HG03520 (cell line): Measurements from ENCODE around the gene LUC7L3.

ENCODE experiments used
- ATAC-seq: cut with Tn5 transposase; IDR thresholded peaks from one replicate; pipeline ENCODE4 v1.9.1; 2021; ENCODE audit warnings: mild to moderate bottlenecking, moderate library complexity; ENCODE audit not compliant: unreplicated experiment

LUC7L3 gene

GRCh38 chr17:50749245-50749644 lies 29.8 kb downstream of the LUC7L3 start:
- no peak for ATAC-seq

GRCh38 chr17:50754521-50754920 lies 35.1 kb downstream of the LUC7L3 start:
- no peak for ATAC-seq

GRCh38 chr17:50758524-50758923 lies 39.1 kb downstream of the LUC7L3 start:
- ATAC-seq: no peak

DNA sequence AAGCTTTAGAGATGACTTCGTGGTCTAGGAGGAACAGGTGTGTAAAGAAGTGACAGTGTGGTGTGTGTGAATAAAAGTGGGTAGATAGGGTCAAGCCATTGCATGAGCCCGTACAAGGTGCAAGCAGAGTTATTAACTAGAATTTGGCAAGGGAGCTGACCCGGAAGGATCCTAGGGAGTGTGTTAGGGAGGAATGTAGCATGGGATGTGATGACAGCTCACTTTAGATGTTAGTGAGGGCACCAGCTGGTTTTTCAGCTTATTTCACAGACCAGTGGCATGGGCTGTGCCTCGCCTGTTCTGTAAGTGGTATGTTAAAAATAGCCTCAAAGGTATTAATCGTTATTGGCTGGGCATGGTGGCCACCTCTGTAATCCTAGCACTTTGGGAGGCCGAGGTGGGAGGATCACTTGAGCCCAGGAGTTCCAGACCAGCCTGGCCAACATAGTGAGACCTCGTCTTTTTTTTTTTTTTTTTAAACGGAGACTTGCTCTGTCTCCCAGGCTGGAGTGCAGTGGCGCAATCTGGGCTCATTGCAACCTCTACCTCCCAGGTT lies 39.7 kb downstream of the LUC7L3 start:
- ATAC-seq: no peak

- no peak for ATAC-seq
These were observed 42.8 kb downstream of the LUC7L3 start for GRCh38 chr17:50762177-50762576.

DNA sequence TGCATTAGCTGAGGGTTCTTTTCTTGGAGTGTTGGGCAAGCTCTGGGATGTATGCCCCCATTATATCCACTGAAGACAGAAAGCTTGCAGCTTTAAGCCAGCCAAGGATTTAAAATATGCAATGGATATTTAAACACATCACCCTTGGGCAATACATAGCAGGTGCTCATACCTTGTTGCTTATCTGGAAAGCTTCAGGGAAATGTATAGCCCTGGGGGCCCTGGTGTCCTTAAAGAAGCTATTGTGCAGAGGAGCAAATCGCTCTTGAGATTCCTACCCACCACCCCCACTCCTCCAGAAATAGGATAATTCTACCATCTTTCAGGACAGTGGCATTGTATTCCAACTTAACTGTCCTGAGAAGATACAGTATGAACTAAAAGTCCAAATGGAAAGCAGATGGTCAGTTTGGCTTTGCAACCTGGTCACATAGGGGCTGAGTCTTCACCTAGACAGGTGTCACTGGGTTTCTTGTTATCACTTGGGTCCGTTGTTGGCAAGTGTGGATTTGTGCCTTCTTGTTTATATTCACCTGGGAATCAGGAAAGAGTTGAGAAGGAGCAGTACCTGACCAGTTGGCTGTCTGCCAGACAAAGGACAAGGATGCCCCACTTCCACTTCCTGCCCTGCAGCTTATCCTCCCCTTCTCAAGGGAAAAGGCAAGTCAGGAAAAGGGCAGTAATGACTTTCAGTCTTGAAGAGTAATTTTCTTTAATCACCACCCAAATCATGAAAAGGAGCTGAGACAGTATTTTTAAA lies 44.5 kb downstream of the LUC7L3 start:
- ATAC-seq: no peak

- ATAC-seq: no peak
These were observed 45.3 kb downstream of the LUC7L3 start for GRCh38 chr17:50764734-50765149.

DNA sequence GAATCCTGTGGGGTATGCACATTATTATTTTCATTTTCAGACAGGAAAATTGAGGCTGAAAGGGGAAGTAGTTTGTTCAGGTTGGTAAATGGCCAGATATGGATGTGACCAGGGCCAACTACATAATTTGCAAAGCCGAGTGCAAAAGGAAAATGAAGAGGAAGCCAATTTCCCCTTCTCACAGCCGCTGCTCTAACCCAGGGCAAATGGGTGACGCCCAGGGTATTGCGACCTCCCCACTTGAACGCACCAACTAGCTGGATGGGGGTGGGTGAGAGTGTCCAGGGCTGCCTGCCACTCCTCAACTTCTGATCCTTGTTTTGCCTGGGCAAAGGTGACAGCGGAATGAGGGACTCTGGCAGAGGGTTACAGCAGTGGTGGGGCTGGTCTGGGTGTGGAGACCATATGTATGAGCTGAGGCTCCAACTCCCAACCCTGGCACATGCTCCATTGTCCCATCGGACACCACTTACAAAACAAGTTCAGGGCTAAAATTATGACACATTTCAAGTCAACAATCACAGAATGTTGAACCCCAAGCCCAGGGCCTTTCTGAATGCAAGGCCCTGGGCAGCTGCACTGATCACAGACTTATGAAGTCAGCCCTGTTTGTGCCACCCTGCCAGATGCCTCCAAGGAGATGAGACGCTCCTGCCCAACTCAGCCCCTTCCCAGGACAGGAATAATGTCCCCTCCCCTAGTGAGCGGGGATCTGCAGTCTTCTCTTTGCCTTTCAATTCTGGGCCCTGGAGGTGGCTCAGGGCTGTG lies 46.2 kb downstream of the LUC7L3 start:
- ATAC-seq: no peak

GRCh38 chr17:50766222-50767023 lies 47.0 kb downstream of the LUC7L3 start:
- no peak for ATAC-seq

- ATAC-seq: no peak
These were observed 47.6 kb downstream of the LUC7L3 start for GRCh38 chr17:50767030-50767429.

DNA sequence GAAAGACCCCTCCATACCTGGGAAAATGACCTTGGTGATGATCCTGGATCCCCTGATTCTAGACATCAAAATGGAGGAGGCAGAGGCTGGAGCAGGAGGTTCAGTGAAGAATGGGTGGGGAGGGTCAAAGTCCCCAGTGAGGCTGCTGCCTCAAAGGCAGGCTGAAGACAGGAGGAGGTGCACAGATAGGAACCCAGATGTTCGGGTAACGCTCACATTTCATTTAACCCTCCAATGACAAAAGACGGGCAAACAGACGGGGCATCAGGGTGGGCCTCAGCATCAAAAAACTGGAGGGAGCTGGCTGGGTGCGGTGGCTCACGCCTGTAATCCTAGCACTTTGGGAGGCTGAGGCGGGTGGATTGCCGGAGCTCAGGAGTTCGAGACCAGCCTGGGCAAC lies 48.0 kb downstream of the LUC7L3 start, which contains the start of gene ANKRD40CL:
Gene ANKRD40CL (minus strand): TSS at position 73 of the 400 bp plus-strand sequence. CDS start 605 bp downstream, outside the sequence.
- no peak for ATAC-seq

DNA sequence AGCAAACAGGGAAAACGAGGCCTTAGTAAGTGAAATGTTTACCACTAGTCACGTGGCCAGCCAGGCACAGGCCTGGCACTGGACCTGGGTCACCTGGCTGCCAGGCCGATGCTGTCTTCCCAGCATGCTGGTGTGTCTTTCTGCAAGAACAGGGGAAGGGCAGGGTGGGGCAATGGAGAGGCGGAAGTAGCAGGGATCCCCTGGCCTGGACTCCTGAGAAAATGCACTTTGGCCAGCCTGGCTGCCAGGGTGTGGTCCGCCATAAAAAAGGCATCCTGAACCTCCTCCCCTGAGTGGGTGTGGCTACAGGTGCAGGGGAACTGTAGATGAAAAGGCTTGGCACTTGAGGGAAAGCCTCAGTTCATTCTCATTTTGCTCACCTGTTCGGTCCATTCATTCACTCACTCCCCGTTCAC lies 49.0 kb downstream of the LUC7L3 start:
- no peak for ATAC-seq

GRCh38 chr17:50769884-50770283 lies 50.5 kb downstream of the LUC7L3 start:
- no peak for ATAC-seq

- ATAC-seq: no peak
These were observed 50.9 kb downstream of the LUC7L3 start for GRCh38 chr17:50770346-50770745.

DNA sequence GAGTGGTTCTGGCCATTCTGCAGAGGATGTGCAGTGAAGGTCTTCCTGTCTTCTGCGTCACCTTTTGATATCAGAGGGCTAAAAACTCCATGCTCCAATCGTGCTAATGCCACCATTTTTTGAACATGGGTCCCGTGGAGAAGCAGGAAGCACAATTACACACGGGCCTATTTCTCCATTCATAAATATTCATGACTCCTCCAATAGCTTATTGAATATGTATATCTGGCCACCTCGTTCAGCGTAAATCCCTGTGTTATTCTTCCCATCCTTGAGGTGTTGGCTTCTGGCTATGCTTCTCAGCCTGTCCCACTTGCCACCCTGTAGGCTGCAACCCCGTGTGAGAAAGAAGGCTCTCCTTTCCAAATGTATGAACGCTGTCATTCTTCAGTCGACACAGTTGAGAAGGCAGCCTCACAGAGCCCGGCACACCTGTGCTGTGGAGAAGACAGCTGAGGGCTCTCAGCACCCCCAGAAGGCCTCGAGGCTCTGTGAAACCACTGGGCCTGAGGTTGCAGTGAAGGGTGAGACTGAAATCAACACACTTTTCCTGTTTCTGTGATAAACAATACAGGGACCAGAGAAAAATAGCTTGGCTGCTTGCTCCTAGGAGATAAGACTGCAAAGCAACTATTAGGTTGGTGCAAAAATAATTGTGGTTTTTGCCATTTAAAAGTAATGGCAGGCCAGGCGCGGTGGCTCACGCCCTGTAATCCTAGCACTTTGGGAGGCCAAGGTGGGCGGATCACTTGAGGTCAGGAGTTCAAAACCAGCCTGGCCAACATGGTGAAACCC lies 52.8 kb downstream of the LUC7L3 start:
- ATAC-seq: no peak

- ATAC-seq: no peak
These were observed 54.9 kb downstream of the LUC7L3 start for GRCh38 chr17:50774225-50774803.

GRCh38 chr17:50775926-50776325 lies 56.5 kb downstream of the LUC7L3 start:
- no peak for ATAC-seq

- ATAC-seq: no peak
These were observed 59.1 kb downstream of the LUC7L3 start for GRCh38 chr17:50778471-50778870.

- no peak for ATAC-seq
These were observed 59.6 kb downstream of the LUC7L3 start for GRCh38 chr17:50778988-50779387.
